NCI-H187 (cell line): Measurements from ENCODE around the gene LRRC31.

Source experiments
- DNase-seq, 2 experiments: peaks; one replicate each; lab custom pipeline; 2025; lab: John Stamatoyannopoulos, UW

LRRC31 gene

GRCh38 chr3:169863458-169863899, 6.3 kb downstream of the LRRC31 start:
- peak; percentile 14 to 37 for DNase-seq

GRCh38 chr3:169861871-169862270, 7.9 kb downstream of the LRRC31 start:
- no peak for DNase-seq

- no peak for DNase-seq
Observed at GRCh38 chr3:169857811-169858210, 11.9 kb downstream of the LRRC31 start.

- no peak for DNase-seq
Observed at GRCh38 chr3:169855514-169855913, 14.2 kb downstream of the LRRC31 start.

- no peak for DNase-seq
Observed at GRCh38 chr3:169850618-169851017, 19.1 kb downstream of the LRRC31 start.

- DNase-seq: no peak
Observed at GRCh38 chr3:169848741-169849140, 21.0 kb downstream of the LRRC31 start.

- peak; percentile 48 to 89 for DNase-seq
Observed at GRCh38 chr3:169847896-169848295, 21.8 kb downstream of the LRRC31 start.

- DNase-seq: no peak
Observed at GRCh38 chr3:169846458-169847193, 23.1 kb downstream of the LRRC31 start.

- DNase-seq: no peak
Observed at GRCh38 chr3:169842960-169843359, 26.8 kb downstream of the LRRC31 start.

- no peak for DNase-seq
Observed at GRCh38 chr3:169841171-169841570, 28.6 kb downstream of the LRRC31 start.

GRCh38 chr3:169838511-169839030, 31.2 kb downstream of the LRRC31 start:
- DNase-seq: no peak

GRCh38 chr3:169836942-169837275, 32.8 kb downstream of the LRRC31 start:
- no peak for DNase-seq

GRCh38 chr3:169836078-169836941, 33.4 kb downstream of the LRRC31 start:
- no peak for DNase-seq

GRCh38 chr3:169835533-169835932, 34.2 kb downstream of the LRRC31 start:
- DNase-seq: no peak

GRCh38 chr3:169827712-169828111, 42.0 kb downstream of the LRRC31 start:
- DNase-seq: no peak

GRCh38 chr3:169825316-169825715, 44.4 kb downstream of the LRRC31 start:
- DNase-seq: no peak

GRCh38 chr3:169822983-169823382, 46.8 kb downstream of the LRRC31 start:
- no peak for DNase-seq

- DNase-seq: peak; percentile 74 to 76
Observed at GRCh38 chr3:169822540-169822939, 47.2 kb downstream of the LRRC31 start.

- DNase-seq: peak in 1 of 2 experiments; percentile 76
Observed at GRCh38 chr3:169822091-169822490, 47.6 kb downstream of the LRRC31 start.

- DNase-seq: no peak
Observed at GRCh38 chr3:169818316-169818715, 51.4 kb downstream of the LRRC31 start.

GRCh38 chr3:169815590-169816150, 54.1 kb downstream of the LRRC31 start:
- DNase-seq: peak in 1 of 2 experiments; percentile 2

GRCh38 chr3:169813757-169814517, 55.8 kb downstream of the LRRC31 start:
- no peak for DNase-seq
